KOPT-K1 (cell line): ENCODE results near the gene LIF.
"Not testable (repeated sequence)": the region's sequence is repeated elsewhere in the genome, so short reads cannot be mapped to it uniquely, and the experiment has no call there.

Source experiments
- H3K27ac ChIP-seq: fragments of 200-600 bp; sonication (generic); 2 replicates; pipeline ENCODE4 v1.5.1; 2016; ENCODE audit warnings: antibody characterized with exemption, mild to moderate bottlenecking, low read depth, low read length; ENCODE audit not compliant: poor library complexity, severe bottlenecking
- H3K36me3 ChIP-seq: fragments of 200-600 bp; sonication (generic); 2 replicates; pipeline ENCODE4 v1.5.1; 2017; ENCODE audit warnings: antibody characterized with exemption, mild to moderate bottlenecking, low read length, moderate library complexity; ENCODE audit not compliant: insufficient read depth
- H3K9me3 ChIP-seq: fragments of 200-600 bp; sonication (generic); 2 replicates; pipeline ENCODE4 v1.5.1; 2017; ENCODE audit warnings: antibody characterized with exemption, low read length, mild to moderate bottlenecking; ENCODE audit not compliant: insufficient read depth, poor library complexity, severe bottlenecking

The LIF gene

DNA sequence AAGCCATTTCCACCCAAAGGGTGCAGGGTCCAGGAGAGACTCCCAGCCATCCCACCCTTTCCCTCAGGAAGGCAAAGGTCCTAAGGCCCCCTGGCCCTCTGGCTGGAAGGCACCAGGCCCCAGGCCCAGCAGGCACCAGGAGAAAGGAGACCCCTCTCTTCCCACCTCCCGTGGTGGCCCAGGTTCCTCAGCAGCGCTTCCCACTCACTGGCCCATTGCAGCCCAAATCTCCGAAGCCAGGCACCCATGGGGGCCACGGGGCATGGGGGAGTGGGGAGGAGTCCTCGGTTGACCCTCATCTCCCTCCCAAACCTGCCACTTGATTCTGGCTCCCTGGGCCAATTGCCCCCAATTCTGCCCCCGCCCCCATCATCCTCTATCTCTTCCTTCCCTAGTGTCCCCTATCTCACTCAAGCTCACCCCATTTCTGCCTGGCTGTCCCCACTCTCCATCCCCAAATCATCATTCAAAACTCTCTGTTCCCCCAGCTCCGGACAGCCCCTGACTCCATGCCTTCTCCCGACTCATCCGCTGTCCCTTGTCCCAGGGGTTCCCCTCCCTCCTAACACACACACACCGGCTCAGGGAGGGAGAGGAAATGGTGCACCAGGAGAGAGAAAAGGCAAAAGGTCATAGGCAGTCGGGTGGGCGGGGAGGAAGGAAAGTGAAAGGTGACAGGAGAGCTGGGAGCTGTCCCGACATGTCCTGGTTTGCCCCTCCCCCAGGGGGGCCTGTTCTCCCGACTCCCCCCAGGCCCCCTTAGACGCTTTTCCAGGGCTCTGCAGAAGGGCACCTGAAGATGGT lies 1.2 kb downstream of the LIF start:
- Histone ChIP-seq H3K36me3 (peaks cover 11% of the 10 kb centered on the region; the same call in 1 of the 2 replicates), H3K27ac (peak overlapping the region; percentile 76), H3K9me3 (no peaks in the 10 kb centered on the region)

DNA sequence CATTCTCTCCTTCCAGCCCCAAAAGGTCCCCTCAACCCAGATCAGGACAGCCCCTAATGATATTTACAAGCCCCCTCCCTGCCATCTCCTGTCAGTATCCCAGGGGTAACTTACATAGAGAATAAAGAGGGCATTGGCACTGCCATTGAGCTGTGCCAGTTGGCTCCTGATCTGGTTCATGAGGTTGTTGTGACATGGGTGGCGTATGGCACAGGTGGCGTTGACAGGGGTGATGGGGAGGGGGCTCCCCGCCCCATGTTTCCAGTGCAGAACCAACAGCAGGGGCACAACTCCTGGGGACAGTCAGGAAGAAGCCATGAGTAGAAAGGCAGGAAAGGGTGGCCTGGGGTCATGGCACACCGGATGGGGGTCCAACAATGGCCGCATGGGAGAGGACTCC lies 1.9 kb downstream of the LIF start:
- H3K9me3 ChIP-seq: no peaks in the 10 kb centered on the region
- peaks cover 11% of the 10 kb centered on the region; the same call in 1 of the 2 replicates for H3K36me3 ChIP-seq
- H3K27ac ChIP-seq: peak overlapping the region; percentile 76

DNA sequence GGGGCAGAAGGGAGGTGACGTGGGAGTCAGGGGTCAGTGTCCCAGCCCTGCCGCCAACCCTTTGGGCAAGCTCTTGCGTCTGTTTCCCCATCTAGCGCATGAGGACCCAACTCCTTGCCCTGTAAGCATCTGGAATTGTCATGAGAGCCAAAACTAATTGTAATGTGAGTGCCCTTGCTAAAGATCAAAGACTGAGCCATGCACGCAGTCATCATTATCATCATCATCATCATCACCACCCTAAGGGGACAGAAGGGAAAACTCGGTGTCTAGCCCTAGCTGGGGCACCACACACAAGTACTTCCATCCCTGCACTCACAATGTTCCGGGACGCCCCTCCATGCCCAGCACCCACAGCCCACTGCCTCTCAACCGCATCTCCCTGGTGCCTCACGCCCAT lies 2.5 kb downstream of the LIF start:
- H3K9me3 ChIP-seq: no peaks in the 10 kb centered on the region
- peak overlapping the region; percentile 76 for H3K27ac ChIP-seq
- H3K36me3 ChIP-seq: peaks cover 11% of the 10 kb centered on the region; the same call in 1 of the 2 replicates

DNA sequence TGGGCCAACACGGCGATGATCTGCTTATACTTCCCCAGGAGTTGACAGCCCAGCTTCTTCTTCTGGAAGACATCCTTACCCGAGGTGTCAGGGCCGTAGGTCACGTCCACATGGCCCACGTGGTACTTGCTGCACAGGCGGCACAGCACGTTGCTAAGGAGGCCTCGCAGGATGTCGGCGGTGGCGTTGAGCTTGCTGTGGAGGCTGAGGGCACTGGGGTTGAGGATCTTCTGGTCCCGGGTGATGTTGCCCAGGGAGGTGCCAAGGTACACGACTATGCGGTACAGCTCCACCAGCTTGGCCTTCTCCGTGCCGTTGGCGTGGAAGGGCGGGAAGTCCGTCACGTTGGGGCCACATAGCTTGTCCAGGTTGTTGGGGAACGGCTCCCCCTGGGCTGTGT lies 2.9 kb downstream of the LIF start:
- Histone ChIP-seq H3K36me3 (peaks cover 11% of the 10 kb centered on the region; the same call in 1 of the 2 replicates), H3K9me3 (no peaks in the 10 kb centered on the region), H3K27ac (no peak overlapping the region)

DNA sequence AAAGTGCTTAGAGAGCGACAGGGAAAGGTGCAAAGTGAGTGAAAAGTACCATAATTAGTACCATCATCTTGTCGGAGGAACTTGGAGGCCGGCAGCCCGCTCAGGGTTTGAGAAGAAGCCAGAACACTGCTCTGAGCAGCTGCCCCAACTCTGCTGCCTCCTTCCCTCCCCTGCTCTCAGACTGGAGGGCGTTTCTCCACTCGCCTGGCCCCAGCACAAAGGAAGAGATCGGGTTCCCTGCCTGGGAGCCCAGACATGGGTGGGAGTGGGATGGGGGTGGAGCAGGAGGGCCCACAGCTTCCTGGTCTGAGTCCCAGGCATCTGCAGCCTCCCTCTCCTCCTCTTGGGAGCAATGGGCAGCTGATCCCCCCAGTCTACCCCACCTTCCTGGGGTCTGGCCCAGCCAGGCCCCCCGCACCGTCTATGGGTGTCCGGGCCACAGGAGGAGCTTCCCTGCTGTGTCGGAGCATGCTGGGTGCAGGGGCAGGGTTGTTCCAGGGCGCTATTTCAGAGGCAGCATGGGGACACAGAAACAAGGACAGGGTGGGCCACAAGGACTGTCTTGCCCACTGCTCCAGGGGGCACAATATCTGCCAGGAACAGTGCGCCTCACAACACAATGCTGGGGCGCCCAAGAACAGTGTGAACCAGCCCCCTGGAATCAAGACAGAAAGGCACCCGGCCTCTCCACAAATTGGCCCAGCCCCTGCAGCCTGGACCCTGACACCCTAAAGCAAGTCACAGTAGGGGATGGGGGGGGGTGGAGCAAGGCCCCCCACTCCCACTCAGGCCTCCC lies 4.8 kb downstream of the LIF start:
- H3K27ac ChIP-seq: no peak overlapping the region
- H3K9me3 ChIP-seq: no peaks in the 10 kb centered on the region
- peaks cover 11% of the 10 kb centered on the region; the same call in 1 of the 2 replicates for H3K36me3 ChIP-seq

DNA sequence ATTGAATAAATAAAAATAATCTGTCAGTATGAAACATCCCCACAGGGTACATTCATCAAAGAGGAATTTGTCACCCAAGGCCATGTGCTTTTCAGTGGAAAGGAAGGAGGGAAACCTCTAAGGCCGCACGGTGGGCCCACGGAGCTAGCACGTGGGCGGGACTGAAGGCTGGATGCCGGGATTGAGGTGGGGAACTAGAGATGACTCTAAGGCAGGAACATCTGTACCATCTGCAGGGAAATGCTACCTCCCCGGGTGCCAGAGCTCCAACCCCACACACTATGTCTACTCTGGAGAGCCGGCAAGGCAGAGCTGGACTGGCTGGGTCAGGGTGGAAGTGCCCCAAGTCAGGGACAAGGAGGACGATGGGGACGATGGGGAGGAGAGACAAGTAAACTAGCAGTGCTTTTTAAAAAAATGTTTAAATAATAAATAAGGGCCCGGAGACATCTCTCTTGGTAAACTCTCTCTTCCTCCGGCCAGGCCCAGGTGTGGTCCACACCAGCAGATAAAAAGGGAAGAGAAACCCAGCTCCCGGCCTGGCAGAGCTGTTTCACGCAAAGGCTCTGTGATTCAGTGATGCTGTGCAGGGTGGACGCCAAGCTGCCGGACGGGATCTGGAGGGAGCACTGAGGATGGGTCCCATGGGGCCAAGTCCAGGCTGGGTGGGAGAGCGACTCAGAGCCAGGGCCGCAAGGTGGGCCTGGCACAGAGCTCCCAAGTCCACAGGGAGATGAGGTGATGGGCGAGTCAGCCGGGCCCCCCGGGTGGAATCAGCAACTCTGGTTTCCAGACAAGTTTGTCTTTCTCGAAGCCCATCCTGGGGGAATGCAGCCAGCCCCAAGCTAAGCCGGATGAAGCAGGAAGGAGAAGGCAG lies 5.8 kb downstream of the LIF start:
- Histone ChIP-seq H3K36me3 (peaks cover 11% of the 10 kb centered on the region; the same call in 1 of the 2 replicates), H3K9me3 (no peaks in the 10 kb centered on the region), H3K27ac (no peak overlapping the region)

DNA sequence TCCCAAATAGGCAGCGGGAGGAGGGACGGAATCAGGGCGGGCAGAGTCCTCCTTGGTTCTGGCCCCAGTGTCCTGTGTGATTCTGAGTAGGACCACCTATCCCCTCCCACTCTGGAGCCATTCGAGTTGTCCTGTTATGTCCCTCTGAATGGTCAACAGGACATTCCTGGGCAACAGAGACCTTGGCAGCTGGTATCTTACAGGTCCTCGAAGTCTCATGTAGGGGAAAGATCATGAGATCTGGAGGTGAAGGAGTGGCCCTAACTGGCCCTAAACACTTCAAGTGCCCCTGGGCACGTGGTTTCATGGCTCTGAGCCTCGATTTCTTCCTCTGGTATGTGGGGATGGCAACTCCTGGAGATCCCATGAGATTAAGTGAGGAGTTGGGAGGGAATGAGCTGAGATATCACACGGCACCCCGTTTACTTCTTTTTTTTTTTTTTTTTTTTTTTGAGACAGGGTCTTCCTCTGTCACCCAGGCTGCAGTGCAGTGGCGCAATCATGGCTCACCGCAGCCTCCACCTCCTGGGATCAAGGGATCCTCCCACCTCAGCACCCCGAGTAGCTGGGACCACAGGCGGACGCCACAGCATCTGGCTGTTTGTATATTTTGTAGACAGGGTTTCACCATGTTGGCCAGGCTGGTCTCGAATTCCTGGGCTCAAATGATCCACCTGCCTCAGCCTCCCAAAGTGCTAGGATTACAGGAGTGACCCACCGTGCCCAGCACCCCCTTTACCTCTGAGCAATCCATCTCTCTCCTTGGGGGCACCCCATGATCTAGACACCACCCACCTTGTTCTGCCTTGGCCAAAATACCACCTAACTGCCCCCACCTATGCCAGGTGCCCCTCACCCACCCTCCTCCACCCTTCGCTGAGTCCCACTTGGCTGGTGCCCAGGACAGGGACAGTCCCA lies 6.8 kb downstream of the LIF start:
- Histone ChIP-seq H3K27ac (no peak overlapping the region), H3K36me3 (peaks cover 11% of the 10 kb centered on the region; the same call in 1 of the 2 replicates)

DNA sequence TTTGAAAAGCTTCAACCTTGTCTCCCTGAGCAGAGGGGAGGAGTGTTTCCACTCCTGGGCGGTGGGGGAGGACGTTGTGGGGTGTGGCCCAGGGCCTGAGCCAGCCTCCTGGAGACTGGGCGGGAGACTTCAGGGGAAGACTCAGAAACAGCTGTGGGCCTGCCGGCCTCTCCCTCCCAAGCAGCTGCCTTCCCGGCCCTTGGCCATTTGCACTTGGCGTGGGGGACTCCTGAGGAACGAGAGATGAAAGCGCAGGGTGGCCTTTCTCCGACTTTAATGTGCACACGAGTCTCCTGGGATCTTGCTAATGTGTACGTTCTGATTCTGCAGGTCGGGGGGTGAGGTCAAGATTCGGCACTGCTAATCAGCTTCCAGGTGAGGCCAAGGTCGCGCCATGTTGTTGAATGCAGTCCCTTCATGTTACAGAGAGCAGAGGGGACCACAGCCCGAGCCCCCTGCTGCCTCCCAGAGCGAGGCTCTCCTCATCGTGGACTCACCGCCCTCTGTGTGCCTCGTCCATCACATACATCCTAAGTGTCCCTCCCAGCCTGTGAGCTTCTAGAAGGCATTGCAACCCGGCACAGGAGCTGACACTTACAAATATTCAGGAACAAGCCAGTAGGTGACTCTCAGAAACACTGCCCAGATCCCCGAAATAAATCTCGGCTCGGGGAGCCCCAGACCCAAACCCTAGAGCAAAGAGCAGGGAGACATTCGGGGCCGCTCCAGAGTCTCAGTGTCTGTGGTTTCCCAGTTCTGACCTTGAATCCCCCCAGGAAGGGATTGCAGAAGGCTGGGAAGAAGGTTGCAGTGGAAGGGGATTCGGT lies 7.7 kb downstream of the LIF start:
- H3K9me3 ChIP-seq: no peaks in the 10 kb centered on the region
- peaks cover 11% of the 10 kb centered on the region; the same call in 1 of the 2 replicates for H3K36me3 ChIP-seq
- H3K27ac ChIP-seq: peak overlapping the region; percentile 55

More for the DNA sequence above, 6.8 kb downstream of the LIF start:
- H3K9me3 ChIP-seq: no peaks in the 10 kb centered on the region

DNA sequence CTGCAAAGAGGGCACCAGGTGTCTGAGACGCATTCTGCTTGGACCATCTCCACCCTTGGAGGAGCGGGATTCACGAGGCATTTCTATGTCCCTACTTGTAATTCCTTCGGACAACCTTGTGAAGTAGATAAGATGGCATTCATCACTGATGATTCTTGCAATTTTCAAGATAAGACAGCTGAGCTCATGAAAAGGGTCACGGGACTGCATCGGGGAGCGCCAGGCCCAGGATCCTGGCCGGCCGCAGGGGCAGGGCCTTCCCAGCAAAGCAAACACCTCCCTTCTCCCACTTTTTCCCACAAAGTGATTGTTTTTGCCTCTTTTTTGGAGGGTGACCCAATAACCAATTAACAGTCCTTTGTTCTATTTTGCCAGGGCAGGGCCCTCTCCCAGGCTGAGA lies 8.4 kb downstream of the LIF start:
- Histone ChIP-seq H3K27ac (peak overlapping the region; percentile 55), H3K36me3 (peaks cover 4% of the 10 kb centered on the region; the same call in 1 of the 2 replicates), H3K9me3 (no peaks in the 10 kb centered on the region)

DNA sequence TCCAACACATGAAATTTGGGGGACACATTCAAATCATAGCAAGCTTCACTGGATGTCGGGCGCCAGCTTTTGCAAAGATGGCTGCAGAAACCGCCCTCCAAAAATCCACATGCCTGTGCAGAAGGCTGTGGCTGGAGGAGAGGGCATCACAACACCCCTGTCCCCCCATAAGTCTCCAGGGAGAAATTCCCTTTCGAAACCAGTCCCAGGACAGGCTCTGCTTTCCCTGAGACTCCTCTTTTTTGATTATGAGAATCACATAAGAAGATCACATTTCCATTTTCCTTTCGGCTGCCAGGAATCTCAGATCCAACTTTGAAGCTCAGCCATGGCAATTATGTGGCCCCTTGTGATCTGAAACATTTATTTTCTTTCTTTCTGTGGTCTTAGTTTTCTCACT lies 9.7 kb downstream of the LIF start:
- no peaks in the 10 kb centered on the region for H3K36me3 ChIP-seq
- H3K9me3 ChIP-seq: no peaks in the 10 kb centered on the region
- H3K27ac ChIP-seq: peak overlapping the region; percentile 55

DNA sequence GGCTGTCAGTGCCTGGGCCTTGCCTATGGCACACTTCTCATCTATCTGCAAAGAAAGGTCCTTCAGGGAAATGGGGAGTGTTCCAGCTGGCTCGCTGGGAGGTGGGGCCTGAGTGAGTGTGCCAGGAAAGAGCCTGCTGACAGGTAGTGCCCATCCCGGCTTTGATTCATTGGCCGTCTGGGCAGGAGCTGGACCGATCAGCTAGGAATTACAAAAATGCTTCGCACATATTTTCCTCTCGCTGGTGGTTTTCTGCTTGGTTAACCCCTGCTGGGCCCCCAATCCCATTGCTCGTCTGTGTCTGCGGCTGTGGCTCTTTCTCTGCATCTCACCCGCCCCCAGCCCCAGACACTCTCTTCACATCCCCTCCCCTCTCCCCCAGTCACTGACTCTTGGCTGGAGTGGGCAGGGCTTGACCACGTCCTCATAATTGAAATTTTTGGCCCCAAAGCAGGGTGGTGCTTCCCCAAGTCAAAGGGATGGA lies 10.8 kb downstream of the LIF start:
- Histone ChIP-seq H3K27ac (peak overlapping the region; percentile 55), H3K36me3 (no peaks in the 10 kb centered on the region), H3K9me3 (no peaks in the 10 kb centered on the region)

DNA sequence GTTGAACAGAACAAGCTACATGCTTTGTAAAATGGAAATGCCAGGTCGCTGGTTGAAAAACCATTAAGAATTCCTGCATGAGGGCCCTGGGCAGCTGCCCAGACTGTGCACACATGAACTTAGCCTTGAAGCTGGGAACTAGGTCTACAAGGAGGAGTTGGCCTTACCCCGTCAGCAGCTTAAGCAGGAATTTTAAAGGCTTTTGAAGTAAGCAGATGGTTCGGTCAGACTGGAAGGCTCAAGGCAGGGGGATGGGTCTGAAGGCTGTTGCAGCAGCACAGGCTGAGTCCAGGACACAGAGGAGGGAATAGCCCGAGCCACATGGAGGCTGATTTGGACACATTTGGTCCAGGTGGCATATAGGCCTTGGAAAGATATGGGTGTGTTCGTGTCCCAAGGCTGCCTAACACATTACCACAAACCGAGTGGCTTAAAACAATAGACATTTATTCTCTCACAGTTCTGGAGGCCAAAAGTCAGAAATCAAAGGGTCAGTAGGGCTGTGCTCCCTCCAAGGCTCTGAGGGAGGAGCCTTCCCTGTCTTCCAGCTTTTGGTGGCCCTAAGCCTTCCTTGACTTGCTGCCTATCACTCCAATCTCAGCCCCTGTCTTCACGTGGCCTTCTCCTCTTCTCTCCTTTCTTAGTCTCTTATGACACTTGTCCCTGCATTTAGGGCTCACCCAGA lies 11.6 kb downstream of the LIF start:
- peak overlapping the region; percentile 55 for H3K27ac ChIP-seq
- H3K36me3 ChIP-seq: no peaks in the 10 kb centered on the region
- H3K9me3 ChIP-seq: no peaks in the 10 kb centered on the region

DNA sequence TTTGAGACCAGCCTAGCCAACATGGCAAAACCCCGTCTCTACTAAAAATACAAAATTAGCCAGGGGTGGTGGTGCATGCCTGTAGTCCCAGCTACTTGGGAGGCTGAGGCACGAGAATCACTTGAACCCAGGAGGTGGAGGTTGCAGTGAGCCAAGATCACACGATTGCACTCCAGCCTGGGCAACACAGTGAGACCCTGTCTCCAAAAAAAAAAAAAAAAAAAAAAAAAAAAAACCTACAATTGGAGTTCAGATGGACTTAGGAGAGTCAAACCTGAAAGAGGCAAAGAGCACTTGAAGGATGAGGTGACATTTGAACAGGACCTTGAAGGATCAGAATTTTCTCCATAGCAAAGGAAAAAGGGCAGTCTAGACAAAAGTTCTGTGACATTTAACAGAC lies 12.2 kb downstream of the LIF start:
- H3K27ac ChIP-seq, H3K9me3 ChIP-seq, H3K36me3 ChIP-seq: not testable (repeated sequence)
